ENCODE results near the gene SLC16A5. TPM values are rescaled to one million over a fixed set of nuclear protein-coding genes. Genes with fewer than 3 reads are reported as not detected.

SLC16A5 gene
- total and polyA plus RNA-seq, 10 of the 15 experiments (the other 5 are each of a cell fraction or from before 2014, with no cell fraction given) = 0.03 to 3.1 (median 0.96) TPM

DNA sequence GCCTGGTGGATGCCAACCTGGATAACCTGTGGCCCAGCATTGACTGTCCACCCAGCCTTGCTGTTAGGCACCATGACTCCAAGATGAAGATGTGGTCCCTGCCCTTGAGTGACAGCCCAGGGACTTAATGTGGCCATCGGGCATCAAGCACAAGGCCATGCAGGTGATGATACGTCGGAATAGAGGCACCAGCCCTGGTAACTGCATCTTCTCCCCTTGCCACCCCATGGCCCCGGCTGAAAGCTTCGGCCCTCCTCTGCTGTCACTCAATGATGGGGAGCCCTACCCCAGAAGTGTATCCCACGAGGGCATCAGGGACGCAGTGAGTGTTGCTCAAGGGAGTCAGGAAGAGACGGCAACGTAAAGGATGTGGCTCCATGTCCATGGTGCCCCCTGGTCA is 41.8 kb downstream of the SLC16A5 start:
- intact Hi-C loops (cut with micrococcal nuclease; ENCODE audit: unreplicated experiment) (loop anchor here (5.0 kb wide), 1 partner anchor 167 kb away; no protein-coding TSS in a partner anchor), in situ Hi-C loops (cut with MboI) (no loop called here)
- Histone ChIP-seq H3K27me3 (replicated peaks in 1 of 2; ENCODE audit: control insufficient read depth in 2 of 2, insufficient read depth in 2 of 2, low read length in 1 of 2) (no peaks in the 10 kb centered on the region), H3K4me2 (ENCODE audit: control insufficient read depth, insufficient read depth) (peak overlapping the region; percentile 94; the same call in 1 of the 2 replicates), H3K79me2 (ENCODE audit: control insufficient read depth, insufficient read depth, low read length) (peaks cover 21% of the 10 kb centered on the region), H3K9ac (ENCODE audit: control insufficient read depth, insufficient read depth, low read length) (no peak overlapping the region), H4K20me1 (ENCODE audit: control insufficient read depth, insufficient read depth) (no peaks in the 10 kb centered on the region), H3K27ac (ENCODE audit: control insufficient read depth, insufficient read depth) (no peak overlapping the region), H2AFZ (ENCODE audit: control insufficient read depth, low read depth, low read length) (no peak overlapping the region), H3K9me3 (replicated peaks; ENCODE audit: control insufficient read depth, insufficient read depth, low read length) (no peaks in the 10 kb centered on the region), H3K36me3 (ENCODE audit: control insufficient read depth in 2 of 2, insufficient read depth in 2 of 2, low read length in 1 of 2) (peaks cover 3 to 4% of the 10 kb centered on the region in 2 experiments; a peak in 3 of 4 replicates), H3K4me1 (ENCODE audit: control insufficient read depth, insufficient read depth, low read length) (peaks cover 24% of the 10 kb centered on the region), H3K4me3 (no peak overlapping the region)
- BruUV-seq (replicated peaks) = no TSS peak
- CTCF ChIA-PET = interaction anchor here (1.0 to 9.3 kb wide), 10 partner anchors 15 to 168 kb away, joined by 3 to 167 read pairs (median 5); no protein-coding TSS in a partner anchor
- FAIRE-seq (no peak), ATAC-seq (no peak), DNase-seq (ENCODE audit: low read depth, low spot score) (no peak)
- RAD21 ChIA-PET (ENCODE audit: unreplicated experiment) = interaction anchor here (0.6 to 4.7 kb wide), 3 partner anchors 9 to 168 kb away, joined by 3 to 70 read pairs (median 4); no protein-coding TSS in a partner anchor
- 94% methylated on average over 9 of the region's 9 CpGs for WGBS (ENCODE audit: insufficient coverage, insufficient replicate concordance, low lambda C conversion rate, missing lambda C conversion rate)
- POLR2A ChIA-PET = interaction anchor here (1.0 to 6.2 kb wide), 4 partner anchors 14 to 56 kb away, joined by 3 to 53 read pairs (median 7); partner anchors contain the start of gene ARMC7
- SMC1A ChIA-PET (ENCODE audit: uncharacterized antibody, unreplicated experiment) = interaction anchor here (0.7 to 6.1 kb wide), 3 partner anchors 14 to 42 kb away, joined by 3 to 77 read pairs (median 3); no protein-coding TSS in a partner anchor
- TF ChIP-seq POLR2A (IDR thresholded peaks at IDR 0.05; ENCODE audit: low read depth, low read length) (peak; percentile 61; the same call in 1 of the 2 replicates), ATF7 (IDR thresholded peaks at IDR 0.05; ENCODE audit: low read depth) (no peak), JUNB (IDR thresholded peaks at IDR 0.05) (no peak), ETV6 (conservative IDR thresholded peaks at IDR 0.05 in 1 of 2, IDR thresholded peaks at IDR 0.05 in 1 of 2; ENCODE audit: borderline replicate concordance in 1 of 2, low read depth in 1 of 2) (no peak), ZNF274 (IDR thresholded peaks at IDR 0.05; ENCODE audit: insufficient read depth, insufficient read length) (no peak), BCL11A (IDR thresholded peaks at IDR 0.05; ENCODE audit: low read depth, low read length) (no peak)
- TF ChIP-seq, protein P1, sequence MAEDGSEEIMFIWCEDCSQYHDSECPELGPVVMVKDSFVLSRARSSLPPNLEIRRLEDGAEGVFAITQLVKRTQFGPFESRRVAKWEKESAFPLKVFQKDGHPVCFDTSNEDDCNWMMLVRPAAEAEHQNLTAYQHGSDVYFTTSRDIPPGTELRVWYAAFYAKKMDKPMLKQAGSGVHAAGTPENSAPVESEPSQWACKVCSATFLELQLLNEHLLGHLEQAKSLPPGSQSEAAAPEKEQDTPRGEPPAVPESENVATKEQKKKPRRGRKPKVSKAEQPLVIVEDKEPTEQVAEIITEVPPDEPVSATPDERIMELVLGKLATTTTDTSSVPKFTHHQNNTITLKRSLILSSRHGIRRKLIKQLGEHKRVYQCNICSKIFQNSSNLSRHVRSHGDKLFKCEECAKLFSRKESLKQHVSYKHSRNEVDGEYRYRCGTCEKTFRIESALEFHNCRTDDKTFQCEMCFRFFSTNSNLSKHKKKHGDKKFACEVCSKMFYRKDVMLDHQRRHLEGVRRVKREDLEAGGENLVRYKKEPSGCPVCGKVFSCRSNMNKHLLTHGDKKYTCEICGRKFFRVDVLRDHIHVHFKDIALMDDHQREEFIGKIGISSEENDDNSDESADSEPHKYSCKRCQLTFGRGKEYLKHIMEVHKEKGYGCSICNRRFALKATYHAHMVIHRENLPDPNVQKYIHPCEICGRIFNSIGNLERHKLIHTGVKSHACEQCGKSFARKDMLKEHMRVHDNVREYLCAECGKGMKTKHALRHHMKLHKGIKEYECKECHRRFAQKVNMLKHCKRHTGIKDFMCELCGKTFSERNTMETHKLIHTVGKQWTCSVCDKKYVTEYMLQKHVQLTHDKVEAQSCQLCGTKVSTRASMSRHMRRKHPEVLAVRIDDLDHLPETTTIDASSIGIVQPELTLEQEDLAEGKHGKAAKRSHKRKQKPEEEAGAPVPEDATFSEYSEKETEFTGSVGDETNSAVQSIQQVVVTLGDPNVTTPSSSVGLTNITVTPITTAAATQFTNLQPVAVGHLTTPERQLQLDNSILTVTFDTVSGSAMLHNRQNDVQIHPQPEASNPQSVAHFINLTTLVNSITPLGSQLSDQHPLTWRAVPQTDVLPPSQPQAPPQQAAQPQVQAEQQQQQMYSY (CRISPR knock-in tag; IDR thresholded peaks at IDR 0.05) = no peak
- TF ChIP-seq, protein P2, sequence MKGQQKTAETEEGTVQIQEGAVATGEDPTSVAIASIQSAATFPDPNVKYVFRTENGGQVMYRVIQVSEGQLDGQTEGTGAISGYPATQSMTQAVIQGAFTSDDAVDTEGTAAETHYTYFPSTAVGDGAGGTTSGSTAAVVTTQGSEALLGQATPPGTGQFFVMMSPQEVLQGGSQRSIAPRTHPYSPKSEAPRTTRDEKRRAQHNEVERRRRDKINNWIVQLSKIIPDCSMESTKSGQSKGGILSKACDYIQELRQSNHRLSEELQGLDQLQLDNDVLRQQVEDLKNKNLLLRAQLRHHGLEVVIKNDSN (IDR thresholded peaks at IDR 0.05; ENCODE audit: borderline replicate concordance, extremely low read length, insufficient read depth, low read depth, low read length) = no peak
